Neural progenitor cell (in vitro differentiated cells): ENCODE data around the gene RARG. TPM values are rescaled to one million over a fixed set of nuclear protein-coding genes. Genes with fewer than 3 reads are reported as not detected.

Experiments
- DNase-seq: peaks from one replicate; pipeline ENCODE4 v3.0.0-alpha.2; 2016; ENCODE audit warnings: low spot score
- H2AFZ ChIP-seq: fragments of 200-600 bp; sonication (generic); replicated peaks from 2 replicates; pipeline ENCODE4 v1.6.1; 2016; ENCODE audit warnings: antibody characterized with exemption
- H3F3A ChIP-seq: fragments of 200-600 bp; sonication (generic); 2 replicates; pipeline ENCODE4 v1.6.1; 2016; ENCODE audit warnings: antibody characterized with exemption, low read depth
- H3K27ac ChIP-seq: fragments of 200-600 bp; sonication (generic); 2 replicates; pipeline ENCODE4 v1.5.1; 2016; ENCODE audit warnings: mild to moderate bottlenecking
- H3K27me3 ChIP-seq: fragments of 200-600 bp; sonication (generic); 2 replicates; pipeline ENCODE4 v1.6.1; 2016; ENCODE audit warnings: mild to moderate bottlenecking, moderate library complexity
- H3K36me3 ChIP-seq: fragments of 200-600 bp; sonication (generic); 2 replicates; pipeline ENCODE4 v1.5.1; 2016
- H3K4me1 ChIP-seq: fragments of 200-600 bp; sonication (generic); 2 replicates; pipeline ENCODE4 v1.6.1; 2016; ENCODE audit warnings: mixed run types
- H3K4me2 ChIP-seq: fragments of 200-600 bp; sonication (generic); 2 replicates; pipeline ENCODE4 v1.6.1; 2016
- H3K4me3 ChIP-seq: fragments of 200-600 bp; sonication (generic); 2 replicates; pipeline ENCODE4 v1.5.1; 2016
- H3K79me2 ChIP-seq: fragments of 200-600 bp; sonication (generic); 2 replicates; pipeline ENCODE4 v1.6.1; 2016; ENCODE audit warnings: low read depth
- H3K9ac ChIP-seq: fragments of 200-600 bp; sonication (generic); 2 replicates; pipeline ENCODE4 v1.6.1; 2016
- H3K9me3 ChIP-seq: fragments of 200-600 bp; sonication (generic); 2 replicates; pipeline ENCODE4 v1.5.1; 2016; ENCODE audit warnings: low read depth
- H4K20me1 ChIP-seq: fragments of 200-600 bp; sonication (generic); 2 replicates; pipeline ENCODE4 v1.6.1; 2016; ENCODE audit warnings: low read depth
- H3K27ac Mint-ChIP-seq: 3 replicates; pipeline ENCODE4 v1.8.0; 2021; ENCODE audit warnings: mixed read lengths
- H3K27me3 Mint-ChIP-seq: 2 replicates; pipeline ENCODE4 v1.8.0; 2022; ENCODE audit warnings: low read depth, mild to moderate bottlenecking, inconsistent platforms, moderate library complexity, mixed read lengths; ENCODE audit not compliant: insufficient read depth
- H3K36me3 Mint-ChIP-seq: 3 replicates; pipeline ENCODE4 v1.8.0; 2021; ENCODE audit warnings: mixed read lengths
- H3K4me1 Mint-ChIP-seq: 3 replicates; pipeline ENCODE4 v1.8.0; 2021; ENCODE audit warnings: mixed read lengths
- H3K4me3 Mint-ChIP-seq: 3 replicates; pipeline ENCODE4 v1.8.0; 2021; ENCODE audit warnings: mild to moderate bottlenecking, moderate library complexity, mixed read lengths
- H3K9me3 Mint-ChIP-seq: 3 replicates; pipeline ENCODE4 v1.8.0; 2020; ENCODE audit warnings: mixed read lengths
- CTCF ChIP-seq: fragments of 200-600 bp; sonication (generic); IDR thresholded peaks from 2 replicates; pipeline ENCODE4 v1.5.1; 2017; ENCODE audit warnings: antibody characterized with exemption, mild to moderate bottlenecking
- EZH2 ChIP-seq: fragments of 200-600 bp; sonication (generic); IDR thresholded peaks from 2 replicates; pipeline ENCODE4 v1.6.1; 2017; ENCODE audit warnings: antibody characterized with exemption, mild to moderate bottlenecking, moderate library complexity
- EZH2phosphoT487 ChIP-seq: fragments of 200-600 bp; sonication (generic); IDR thresholded peaks from 2 replicates; pipeline ENCODE4 v1.6.1; 2017; ENCODE audit warnings: antibody characterized with exemption
- total RNA-seq: library from RNA; depleted of rRNA; stranded (reverse); fragments of >200 nt; gene quantifications from 2 replicates; pipeline ENCODE4 v1.2.3, GENCODE V29; 2015; ENCODE audit warnings: low replicate concordance

RARG gene
- total RNA-seq, 1 donor from 2014 or later, result 17.0 TPM

- peaks cover 23% of the 10 kb centered on the region for H3K4me1 Mint-ChIP-seq
- H3K27ac Mint-ChIP-seq, result no peak overlapping the region
- no peaks in the 10 kb centered on the region for H3K36me3 ChIP-seq
- no peaks in the 10 kb centered on the region for H3K27me3 ChIP-seq
- no peak for DNase-seq
- no peak overlapping the region for H3K4me2 ChIP-seq
- no peak overlapping the region for H3K4me3 Mint-ChIP-seq
- H4K20me1 ChIP-seq, result no peaks in the 10 kb centered on the region
- peaks cover 15% of the 10 kb centered on the region for H3K79me2 ChIP-seq
- H3K4me1 ChIP-seq, result no peaks in the 10 kb centered on the region
- H2AFZ ChIP-seq, result no peak overlapping the region
- no peak overlapping the region for H3K27ac ChIP-seq
- H3K9me3 ChIP-seq, result no peaks in the 10 kb centered on the region
- H3K9me3 Mint-ChIP-seq, result no peaks in the 10 kb centered on the region
- H3K36me3 Mint-ChIP-seq, result no peaks in the 10 kb centered on the region
- TF ChIP-seq EZH2 (no peak), EZH2phosphoT487 (no peak), CTCF (no peak)
- no peak overlapping the region for H3K4me3 ChIP-seq
- H3K9ac ChIP-seq, result no peak overlapping the region
- H3F3A ChIP-seq, result peaks cover 24% of the 10 kb centered on the region
- peaks cover 7% of the 10 kb centered on the region for H3K27me3 Mint-ChIP-seq
Measured at GRCh38 chr12:53254816-53255545, 23.0 kb upstream of the RARG start.

- Histone ChIP-seq H3K27me3 (no peaks in the 10 kb centered on the region), H3K9ac (no peak overlapping the region), H3K4me3 (no peak overlapping the region), H3K79me2 (peaks cover 15% of the 10 kb centered on the region), H3K9me3 (no peaks in the 10 kb centered on the region), H3K4me2 (no peak overlapping the region), H3K36me3 (no peaks in the 10 kb centered on the region), H2AFZ (no peak overlapping the region), H4K20me1 (no peaks in the 10 kb centered on the region), H3F3A (peaks cover 19% of the 10 kb centered on the region), H3K4me1 (no peaks in the 10 kb centered on the region), H3K27ac (no peak overlapping the region)
- no peak overlapping the region for H3K27ac Mint-ChIP-seq
- no peak for TF ChIP-seq CTCF
- TF ChIP-seq EZH2, result no peak
- no peaks in the 10 kb centered on the region for H3K9me3 Mint-ChIP-seq
- peaks cover 23% of the 10 kb centered on the region for H3K4me1 Mint-ChIP-seq
- H3K36me3 Mint-ChIP-seq, result no peaks in the 10 kb centered on the region
- DNase-seq, result no peak
- peaks cover 7% of the 10 kb centered on the region for H3K27me3 Mint-ChIP-seq
- peak overlapping the region; percentile 96 for H3K4me3 Mint-ChIP-seq
Measured at GRCh38 chr12:53253298-53253697, 21.3 kb upstream of the RARG start.

DNA sequence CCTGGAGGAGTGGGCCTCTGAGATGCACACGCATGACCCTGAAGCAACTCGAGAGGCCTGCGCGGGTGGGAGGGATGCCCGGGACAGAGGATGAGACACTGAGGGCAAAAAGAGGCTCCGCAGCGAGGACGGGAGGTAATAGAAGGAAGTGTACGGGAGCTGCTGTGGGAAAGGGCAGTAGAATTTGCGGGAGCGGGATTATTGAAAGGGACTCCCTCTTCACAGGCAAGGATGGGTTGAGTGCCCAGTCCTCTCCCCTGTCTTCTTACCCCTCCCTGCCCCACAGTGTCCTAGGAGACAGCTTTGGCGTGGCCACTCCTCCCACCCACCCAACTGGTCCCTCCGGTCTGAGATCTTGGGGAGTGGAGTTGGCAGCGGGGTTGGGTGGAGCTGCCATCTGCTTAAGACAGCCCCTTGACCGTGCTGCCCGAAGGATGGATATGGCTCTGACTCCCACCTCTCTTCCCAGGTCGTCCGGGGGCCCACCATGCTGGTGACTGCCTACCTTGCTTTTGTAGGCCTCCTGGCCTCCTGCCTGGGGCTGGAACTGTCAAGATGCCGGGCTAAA is 20.4 kb upstream of the RARG start:
- Histone ChIP-seq H3F3A (peaks cover 19% of the 10 kb centered on the region), H3K4me1 (no peaks in the 10 kb centered on the region), H3K79me2 (peaks cover 15% of the 10 kb centered on the region), H3K4me3 (peak overlapping the region; percentile 87), H3K4me2 (peak overlapping the region; percentile 89), H2AFZ (peak overlapping the region; percentile 94), H3K9ac (peak overlapping the region; percentile 80), H3K27ac (no peak overlapping the region), H3K27me3 (no peaks in the 10 kb centered on the region), H4K20me1 (no peaks in the 10 kb centered on the region), H3K9me3 (no peaks in the 10 kb centered on the region), H3K36me3 (no peaks in the 10 kb centered on the region)
- Mint-ChIP-seq H3K9me3 (no peaks in the 10 kb centered on the region), H3K27me3 (peaks cover 3% of the 10 kb centered on the region), H3K36me3 (no peaks in the 10 kb centered on the region), H3K4me3 (peak overlapping the region; percentile 96), H3K27ac (peak overlapping the region; percentile 69), H3K4me1 (peaks cover 23% of the 10 kb centered on the region)
- DNase-seq, result no peak
- TF ChIP-seq EZH2phosphoT487 (no peak), CTCF (no peak), EZH2 (no peak)
